ENCODE results near the gene NELL1.

- no peak for TF ChIP-seq POU6F1 (CRISPR knock-in tag; IDR thresholded peaks at IDR 0.05; ENCODE audit: borderline replicate concordance, low read depth)
- TF ChIP-seq CSDC2 (CRISPR knock-in tag; IDR thresholded peaks at IDR 0.05): no peak
- TF ChIP-seq ZC3H10 (CRISPR knock-in tag; IDR thresholded peaks at IDR 0.05): no peak
These were observed 825.6 kb downstream of the NELL1 start for GRCh38 chr11:21494946-21495345.

Measured in SK-N-SH treated with all-trans-retinoic acid at 6 μM for 48 hours (cell line).